Measurements from ENCODE around the gene UXT.

DNA sequence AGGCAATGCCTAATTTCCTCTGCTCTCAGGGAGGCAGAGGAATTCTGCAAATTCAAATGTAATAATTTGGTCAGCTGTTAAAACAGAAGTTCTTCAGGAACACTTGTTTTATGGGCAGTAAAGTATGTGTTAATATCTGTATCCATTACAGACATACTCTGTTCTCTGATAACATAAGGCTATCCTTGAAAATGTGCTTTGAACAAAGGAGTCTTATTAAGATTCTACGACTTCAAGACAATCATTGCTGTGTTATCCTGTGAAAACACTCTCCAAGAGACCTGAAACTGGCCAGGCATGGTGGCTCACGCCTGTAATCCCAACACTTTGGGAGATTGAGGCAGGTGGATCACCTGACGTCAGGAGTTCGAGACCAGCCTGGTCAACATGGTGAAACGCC, 27.3 kb downstream of the UXT start:
- TF ChIP-seq, protein P1, sequence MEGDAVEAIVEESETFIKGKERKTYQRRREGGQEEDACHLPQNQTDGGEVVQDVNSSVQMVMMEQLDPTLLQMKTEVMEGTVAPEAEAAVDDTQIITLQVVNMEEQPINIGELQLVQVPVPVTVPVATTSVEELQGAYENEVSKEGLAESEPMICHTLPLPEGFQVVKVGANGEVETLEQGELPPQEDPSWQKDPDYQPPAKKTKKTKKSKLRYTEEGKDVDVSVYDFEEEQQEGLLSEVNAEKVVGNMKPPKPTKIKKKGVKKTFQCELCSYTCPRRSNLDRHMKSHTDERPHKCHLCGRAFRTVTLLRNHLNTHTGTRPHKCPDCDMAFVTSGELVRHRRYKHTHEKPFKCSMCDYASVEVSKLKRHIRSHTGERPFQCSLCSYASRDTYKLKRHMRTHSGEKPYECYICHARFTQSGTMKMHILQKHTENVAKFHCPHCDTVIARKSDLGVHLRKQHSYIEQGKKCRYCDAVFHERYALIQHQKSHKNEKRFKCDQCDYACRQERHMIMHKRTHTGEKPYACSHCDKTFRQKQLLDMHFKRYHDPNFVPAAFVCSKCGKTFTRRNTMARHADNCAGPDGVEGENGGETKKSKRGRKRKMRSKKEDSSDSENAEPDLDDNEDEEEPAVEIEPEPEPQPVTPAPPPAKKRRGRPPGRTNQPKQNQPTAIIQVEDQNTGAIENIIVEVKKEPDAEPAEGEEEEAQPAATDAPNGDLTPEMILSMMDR (conservative IDR thresholded peaks at IDR 0.05; ENCODE audit: low read length): no peak
- no peak for TF ChIP-seq EZH2phosphoT487 (IDR thresholded peaks at IDR 0.05; ENCODE audit: borderline replicate concordance, low read depth, low read length)

All from OCI-LY7 (cell line).